Germinal center (tissue), 1 donor: ENCODE results near the gene SAXO1.

Experiments
- DNase-seq: peaks from one replicate; pipeline ENCODE4 v3.0.0; 2012; ENCODE audit warnings: mixed read lengths, low spot score

The SAXO1 gene

DNA sequence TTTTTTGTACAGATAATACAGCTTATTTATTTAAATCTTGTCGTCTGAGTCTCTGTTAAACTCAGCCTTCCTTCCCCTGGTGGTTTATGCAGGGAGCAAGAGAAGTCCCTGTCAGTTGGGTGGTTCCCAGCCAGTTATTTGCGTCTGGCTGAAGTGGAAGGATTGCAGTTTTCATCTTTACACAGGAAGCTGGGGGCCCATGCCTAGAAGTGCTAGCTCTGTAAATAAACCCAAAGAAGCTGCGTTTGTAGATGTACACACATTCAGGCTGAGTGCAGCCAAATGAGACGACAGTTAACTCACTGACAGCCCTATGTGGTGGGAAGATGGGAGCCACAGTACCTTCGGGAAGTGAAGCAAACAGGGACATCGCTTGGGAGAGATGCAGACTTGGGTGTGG is 122.1 kb downstream of the SAXO1 start:
- DNase-seq, result no peak

DNA sequence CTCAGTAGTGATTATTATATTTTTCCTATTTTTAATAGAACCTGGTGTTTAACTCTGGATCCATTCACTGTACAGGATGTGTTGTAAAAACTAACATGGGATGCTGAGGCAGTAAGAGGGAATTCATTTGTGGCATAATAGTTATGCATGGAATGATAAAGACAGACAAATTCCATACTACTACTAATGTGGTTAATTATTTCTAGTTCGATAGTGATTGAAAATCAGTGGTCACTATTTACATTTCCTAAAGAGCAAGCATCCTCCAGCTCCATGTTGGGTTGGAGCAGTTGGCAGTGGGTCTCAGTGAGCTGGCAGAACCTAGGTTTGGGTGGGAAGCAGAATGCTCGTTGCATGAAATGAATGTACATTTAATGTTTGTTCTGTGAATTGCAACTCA is 122.6 kb downstream of the SAXO1 start:
- no peak for DNase-seq

DNA sequence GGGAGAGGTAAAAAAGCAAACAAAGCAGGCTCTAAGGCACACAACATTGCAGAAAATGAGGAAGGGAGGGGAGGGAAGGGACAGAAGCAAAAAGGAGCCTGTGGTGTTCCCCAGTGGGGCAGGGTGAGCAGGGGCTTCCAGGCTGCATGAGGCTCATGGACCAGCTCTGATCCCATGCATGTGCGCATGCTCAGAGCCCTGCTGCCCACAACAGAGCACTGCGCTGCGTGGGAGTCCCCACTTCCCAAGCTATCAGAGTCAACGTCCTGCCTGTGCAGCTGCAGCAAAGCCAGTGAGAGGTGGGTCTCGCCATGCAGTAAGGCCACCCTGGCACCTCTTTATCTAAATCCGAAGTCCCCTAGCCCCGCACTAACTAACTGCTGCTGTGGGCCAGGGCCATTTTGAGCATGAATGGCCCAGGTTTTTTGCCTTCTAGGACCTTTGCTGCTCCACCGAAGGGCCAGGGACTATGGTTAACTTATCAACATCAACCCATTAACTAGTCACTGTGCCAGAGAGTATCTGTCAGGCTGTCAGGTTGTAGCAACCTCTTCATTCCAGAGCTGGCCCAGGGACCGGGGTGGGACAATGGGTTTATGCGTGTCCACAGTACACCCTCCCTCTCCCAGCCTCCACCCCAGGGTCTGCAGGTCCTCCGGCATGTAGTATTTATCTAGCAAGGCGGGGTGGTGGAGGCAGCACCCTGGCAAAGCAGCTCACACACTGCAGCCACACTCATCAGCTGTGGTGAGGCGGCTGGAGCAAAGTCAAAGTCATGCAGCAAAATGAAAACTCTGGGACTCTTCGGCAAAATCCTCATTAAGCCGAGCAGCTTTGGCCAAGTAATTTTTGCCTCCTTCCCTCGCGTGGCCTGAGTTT is 123.6 kb downstream of the SAXO1 start:
- DNase-seq, result no peak

DNA sequence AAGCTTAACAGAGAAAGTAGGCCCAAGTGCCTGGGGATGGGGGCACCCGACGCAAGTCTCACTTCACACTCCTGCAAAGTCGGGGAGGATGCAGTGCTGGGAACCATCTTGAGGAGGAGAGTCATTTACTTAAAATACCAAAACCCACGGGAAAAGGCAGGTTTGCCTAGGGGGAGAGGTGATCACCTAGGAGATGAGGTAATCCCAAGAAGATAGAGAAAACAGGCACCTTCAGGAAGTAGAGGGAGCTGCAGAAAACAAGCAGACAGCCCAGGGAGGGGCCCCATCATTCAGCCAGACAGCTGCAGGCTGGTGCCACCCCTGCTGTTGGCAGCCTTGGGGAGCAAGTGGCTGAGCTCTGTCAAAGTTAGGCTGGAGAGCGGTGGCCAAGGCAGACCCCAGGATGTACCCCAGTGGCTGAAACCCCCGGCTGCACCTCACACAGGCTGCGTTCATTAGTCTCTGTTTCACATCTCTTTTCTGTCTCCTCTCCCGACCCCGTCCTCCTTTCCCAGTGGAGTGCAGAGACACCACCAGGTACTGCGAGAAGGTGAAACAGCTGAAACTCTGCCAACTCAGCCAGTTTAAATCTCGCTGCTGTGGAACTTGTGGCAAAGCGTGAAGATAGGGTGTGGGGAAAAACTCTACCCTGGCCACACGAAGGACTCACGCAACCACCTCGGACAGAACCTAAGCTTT is 124.9 kb downstream of the SAXO1 start:
- DNase-seq, result no peak

DNA sequence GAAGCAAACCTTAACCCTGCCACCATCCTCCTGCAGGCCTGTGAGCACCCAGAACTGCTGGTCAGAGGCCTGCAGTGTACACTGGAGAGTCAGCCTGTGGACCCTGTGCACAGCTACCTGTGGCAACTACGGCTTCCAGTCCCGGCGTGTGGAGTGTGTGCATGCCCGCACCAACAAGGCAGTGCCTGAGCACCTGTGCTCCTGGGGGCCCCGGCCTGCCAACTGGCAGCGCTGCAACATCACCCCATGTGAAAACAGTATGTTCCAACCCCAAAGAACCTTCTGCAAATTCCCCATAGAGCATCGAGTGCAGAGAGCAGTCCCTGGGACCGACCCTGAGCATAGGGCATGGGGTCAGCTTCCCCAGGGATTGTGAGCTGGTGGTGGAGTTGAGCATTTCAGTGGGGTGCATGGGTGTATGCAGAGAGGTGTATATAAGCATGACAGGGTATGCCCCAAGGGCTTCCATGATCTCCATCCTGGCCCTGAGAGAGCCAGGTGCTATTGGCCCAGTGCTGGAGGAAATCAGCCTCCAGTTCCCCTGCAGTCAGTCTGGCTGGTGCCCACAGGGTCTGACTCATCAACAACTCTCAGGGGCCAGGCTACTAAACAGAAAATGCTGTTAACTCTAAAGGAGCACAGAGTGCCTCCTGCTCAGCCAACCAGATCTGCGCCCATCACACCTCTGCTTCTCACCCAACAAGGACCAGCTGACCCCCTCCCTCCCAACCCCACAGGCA is 126.2 kb downstream of the SAXO1 start:
- no peak for DNase-seq

DNA sequence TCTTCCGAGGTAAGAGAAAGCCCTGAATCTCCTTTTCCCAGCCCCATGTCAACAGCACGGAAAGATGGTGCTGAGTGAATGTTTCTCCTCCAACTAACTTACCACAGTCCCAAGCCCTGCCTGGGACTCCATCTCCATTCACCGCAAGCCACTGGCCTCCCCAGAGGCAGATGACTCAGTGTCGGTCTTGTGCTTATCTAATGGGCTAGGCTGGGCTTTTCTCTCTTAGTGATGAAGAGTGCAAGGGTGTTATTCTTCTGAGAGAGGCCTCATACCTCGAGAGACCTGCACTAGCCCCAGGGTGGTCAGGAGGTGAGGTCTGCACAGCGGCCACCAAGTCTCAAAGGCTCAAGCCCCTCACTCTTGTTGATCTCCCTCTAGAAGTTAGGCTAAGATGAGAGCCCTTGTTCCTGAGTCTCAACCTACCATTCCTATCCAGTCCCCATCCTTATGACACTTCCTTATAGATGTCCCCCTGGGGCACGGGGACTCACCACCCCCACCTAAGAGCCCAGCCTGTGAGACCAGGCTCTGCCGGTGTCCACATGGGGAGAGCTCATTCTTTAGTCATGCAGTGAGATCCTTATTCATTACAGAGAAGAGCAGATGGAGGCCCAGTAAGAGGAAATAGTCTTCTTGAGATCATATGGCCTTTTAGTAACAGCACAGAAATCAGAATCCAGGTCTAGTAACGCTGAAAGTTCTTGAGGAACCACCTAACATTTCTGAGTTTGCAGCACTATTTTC is 127.0 kb downstream of the SAXO1 start:
- no peak for DNase-seq

DNA sequence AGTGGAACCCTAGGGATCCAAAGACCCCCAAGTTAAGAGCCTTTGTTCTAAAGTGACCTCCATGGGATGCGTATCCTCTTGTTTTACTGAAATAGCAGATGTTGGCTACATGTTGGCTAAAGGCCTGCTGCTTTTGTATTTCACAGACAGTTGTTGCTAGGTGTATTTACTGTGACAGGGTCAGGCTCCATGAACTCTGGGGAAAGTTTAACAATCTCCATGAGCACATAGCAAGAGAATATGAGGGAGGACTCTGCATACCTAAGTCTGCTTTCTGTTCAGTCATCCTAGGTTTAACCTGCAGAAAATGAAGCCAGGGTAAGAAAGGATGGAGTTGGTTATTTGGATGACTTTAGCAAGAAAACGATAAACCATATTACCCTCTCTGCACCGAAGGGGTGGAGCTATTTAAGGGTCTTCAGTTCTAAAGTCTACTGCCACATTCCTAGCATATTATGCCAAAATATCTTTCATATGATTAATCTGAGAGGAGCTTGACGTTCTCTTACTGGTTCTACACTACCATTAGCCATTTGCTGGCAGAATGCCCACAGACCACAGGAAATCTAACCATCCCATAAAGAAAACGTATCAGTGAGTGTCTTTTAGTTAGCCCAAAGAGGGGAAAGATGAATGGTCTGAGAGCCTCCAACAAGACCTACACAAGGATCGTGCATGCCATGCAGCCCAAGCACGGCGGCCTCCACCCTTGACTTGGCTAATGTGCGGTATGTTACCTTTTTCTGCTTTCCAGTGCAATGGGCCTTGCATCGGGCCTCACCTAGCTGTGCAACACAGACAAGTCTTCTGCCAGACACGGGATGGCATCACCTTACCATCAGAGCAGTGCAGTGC is 127.8 kb downstream of the SAXO1 start:
- no peak for DNase-seq

DNA sequence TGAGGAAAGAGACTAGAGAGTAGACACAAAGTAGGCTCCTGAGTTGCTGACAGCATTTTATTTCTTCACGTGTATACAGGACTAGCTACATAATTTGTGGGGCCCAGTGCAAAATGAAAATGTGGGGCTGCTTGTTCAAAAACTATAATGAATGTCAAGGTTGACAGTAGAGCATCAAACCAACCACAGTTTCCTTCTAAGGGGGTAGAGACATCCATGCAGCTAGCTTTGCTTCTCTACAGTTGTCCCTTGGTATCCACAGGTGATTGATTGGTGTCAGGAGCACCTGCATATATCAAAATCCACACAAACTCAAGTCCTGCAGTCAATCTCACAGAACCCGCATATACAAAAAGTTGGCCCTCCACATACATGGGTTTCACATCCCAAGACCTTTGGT is 129.6 kb downstream of the SAXO1 start:
- no peak for DNase-seq

DNA sequence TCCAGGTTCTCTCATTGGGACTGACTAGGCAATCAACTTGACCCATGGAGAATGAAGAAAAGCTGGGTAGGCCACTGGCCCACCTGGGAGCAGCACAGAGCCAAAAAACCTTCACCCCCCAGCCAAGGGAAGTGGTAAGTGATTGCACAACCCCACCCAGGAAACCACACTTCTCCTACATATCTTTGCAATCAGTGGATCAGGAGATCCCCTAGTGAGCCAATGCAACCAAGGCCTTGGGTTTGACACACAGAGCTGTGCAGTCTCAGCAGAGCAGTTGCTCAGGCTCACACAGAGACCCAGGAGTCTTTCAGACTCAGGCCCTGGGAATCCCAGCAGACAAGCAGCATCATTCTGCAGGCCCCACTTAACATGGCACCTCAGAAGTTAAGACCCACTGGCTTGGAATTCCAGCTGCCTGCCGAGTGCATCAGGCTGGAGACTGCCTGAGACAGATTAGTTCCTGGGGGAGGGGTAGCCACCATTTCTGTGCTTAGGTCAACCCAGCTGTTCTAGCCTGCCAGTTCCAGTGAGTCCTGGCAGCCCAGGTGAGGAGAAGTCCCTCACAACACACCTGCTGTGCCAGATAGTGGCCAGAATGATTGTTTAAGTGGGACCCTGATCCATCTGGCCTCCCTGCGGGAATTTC is 136.4 kb downstream of the SAXO1 start:
- no peak for DNase-seq

DNA sequence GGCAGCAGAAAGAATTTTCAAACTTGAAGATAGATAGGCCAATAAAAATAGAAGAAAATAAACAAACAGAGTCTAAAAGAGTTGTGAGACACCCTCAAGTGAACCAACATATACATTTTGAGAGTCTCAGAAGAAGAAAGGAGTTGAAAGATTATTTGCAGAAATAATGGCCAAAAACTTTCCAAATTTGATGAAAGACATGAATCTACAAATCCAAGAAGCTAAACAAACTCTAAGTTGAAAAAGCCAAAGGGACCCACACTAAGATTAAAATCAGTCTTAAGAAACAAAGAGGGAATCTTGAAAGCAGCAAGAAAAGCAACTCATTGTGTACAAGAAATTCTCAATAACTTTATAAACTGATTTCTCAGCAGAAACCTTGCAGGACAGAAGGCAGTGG is 137.0 kb downstream of the SAXO1 start:
- DNase-seq, result no peak

DNA sequence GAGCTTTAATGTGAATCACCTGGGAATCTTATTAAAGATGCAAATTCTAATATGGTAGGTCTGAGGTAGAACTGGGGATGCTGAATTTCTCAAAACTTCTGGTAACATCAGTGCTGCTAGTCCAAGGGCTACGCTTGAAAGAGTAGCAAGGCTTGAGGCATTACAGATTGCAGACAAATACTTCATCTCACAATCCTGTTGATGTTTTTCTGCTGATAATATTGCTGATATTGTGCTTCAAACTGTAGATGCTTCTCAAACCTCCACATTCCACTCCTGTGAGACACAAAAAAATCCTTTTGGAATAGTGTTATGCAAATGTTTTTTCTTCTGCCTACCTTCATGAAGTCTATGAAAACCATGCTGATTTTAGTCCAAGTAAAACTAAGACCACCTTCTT is 139.5 kb downstream of the SAXO1 start:
- no peak for DNase-seq

DNA sequence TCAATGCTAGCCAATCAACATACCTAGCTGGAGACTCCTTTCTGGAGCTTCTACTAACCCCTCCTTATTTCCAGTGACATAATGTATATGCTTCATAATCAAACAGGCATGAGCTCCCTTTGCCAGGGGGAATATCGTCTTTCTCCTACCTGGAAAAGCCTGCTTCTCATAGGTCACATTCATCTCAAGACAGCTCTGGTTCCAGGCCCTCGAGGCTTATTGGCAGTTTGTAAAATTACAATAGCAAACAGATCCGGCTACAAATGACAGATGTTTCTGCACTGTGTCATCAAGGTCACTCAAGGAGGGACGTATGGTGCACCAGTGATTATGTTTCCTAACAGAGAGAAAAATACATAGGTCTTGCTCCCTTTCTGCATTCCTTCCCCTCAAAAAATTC is 140.0 kb downstream of the SAXO1 start:
- DNase-seq, result no peak

DNA sequence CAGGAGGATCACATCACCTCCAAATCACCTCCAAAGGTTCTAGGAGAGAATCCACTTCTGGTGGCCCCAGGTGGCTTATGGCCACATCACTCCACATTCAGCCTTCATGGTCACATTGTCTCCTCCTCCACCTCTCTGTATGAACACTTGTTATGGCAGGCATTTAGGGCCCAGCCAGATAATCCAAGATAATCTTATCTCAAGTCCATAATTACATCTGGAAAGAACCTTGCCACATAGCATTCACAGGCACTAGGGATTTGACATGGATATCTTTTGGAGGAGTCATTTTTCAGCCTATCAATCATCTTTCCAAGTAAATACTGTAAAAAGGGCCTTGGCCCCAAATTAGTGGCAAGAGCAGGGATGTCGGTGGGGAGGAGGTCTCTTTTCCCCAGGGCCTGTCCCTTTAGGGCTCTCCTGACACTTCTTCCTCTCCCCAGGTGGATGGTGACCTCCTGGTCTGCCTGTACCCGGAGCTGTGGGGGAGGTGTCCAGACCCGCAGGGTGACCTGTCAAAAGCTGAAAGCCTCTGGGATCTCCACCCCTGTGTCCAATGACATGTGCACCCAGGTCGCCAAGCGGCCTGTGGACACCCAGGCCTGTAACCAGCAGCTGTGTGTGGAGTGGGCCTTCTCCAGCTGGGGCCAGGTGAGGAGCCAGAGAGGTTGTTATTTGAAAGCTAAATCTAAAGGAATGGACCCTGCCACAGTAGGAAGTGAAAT is 140.9 kb downstream of the SAXO1 start:
- no peak for DNase-seq

DNA sequence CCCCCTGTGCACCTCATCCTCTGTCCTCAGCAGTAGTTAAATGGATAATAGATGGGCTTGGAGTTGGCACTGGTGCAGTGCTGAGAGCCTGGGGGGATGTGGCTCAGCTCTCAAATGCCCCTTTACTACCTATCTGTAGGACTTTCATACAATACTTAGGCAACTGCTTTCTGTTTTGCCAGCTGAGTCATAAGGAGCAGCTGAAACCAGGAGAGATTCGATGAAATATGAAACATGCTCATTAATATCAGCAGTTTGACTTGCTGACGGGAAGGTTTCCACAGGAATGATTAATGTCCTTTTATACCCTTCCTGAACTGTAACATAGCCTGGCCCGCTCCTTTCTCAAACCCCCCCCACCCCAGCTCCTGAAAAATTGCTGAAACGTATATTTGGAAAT is 142.6 kb downstream of the SAXO1 start:
- DNase-seq, result no peak

DNA sequence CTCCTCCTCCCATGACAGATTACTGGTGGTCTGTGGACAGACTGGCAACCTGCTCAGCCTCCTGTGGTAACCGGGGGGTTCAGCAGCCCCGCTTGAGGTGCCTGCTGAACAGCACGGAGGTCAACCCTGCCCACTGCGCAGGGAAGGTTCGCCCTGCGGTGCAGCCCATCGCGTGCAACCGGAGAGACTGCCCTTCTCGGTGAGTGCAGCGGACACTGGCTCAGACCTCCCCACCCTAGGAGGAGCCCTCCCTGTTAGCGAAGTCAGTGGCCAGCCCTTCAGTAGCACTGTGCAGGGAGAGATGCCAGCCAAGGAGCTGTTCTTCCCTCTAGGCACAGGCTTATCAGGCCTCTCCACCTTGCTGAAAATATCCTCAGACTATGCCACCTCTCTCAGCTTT is 143.5 kb downstream of the SAXO1 start:
- no peak for DNase-seq

DNA sequence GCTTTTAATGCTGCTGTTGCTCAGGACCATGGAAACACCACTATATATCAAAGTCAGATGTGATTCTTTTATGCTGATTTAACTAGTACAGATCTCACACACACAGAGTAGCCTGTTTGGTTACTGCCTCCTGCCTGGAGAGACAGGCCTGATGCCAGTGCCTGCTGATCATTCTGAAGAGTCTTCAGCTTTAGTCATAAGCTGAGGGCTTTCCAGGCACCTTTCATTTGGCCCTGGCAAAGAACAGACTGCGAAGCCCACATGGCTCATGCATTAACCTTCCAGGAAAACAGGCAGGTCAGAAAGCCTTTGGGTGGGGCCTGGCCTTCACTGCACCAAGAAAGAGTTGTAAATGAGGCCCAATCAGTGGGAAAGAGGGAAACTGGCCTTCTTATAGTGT is 144.7 kb downstream of the SAXO1 start:
- no peak for DNase-seq

DNA sequence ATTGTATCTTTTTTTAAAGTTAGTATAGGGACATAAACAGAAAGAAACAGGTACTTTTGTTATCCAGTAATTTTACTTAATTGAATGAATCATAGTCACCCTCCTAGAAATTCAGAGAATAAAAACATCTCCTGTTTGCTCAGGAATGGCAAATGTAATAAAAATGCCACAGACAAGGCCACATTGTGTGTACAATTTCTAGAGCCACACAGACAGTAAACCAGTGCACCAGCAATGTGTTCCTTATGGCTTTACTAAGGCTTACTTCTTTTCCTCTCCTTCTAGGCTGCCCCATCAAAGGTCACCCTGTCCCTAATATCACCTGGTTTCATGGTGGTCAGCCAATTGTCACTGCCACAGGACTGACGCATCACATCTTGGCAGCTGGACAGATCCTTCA is 145.5 kb downstream of the SAXO1 start:
- DNase-seq, result no peak

DNA sequence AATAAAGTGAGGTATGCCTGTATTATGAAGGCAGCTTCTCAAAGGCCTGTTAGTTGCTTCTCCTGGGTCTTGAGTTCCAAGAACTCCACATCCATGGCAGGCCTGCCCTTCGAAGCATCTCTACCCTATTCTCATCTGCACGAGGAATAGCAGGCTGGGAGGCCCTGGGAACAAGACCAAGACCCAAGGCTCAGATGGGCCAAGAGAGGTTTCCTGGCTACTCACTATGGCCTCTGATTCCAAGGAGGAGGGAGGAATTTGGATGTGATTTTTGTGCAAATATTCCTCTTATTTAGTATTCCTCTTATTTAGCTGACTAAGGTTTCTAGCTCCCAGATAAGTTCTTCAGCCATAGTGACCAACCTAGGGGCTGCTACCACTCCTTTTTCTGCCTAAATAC is 151.3 kb downstream of the SAXO1 start:
- DNase-seq, result no peak

DNA sequence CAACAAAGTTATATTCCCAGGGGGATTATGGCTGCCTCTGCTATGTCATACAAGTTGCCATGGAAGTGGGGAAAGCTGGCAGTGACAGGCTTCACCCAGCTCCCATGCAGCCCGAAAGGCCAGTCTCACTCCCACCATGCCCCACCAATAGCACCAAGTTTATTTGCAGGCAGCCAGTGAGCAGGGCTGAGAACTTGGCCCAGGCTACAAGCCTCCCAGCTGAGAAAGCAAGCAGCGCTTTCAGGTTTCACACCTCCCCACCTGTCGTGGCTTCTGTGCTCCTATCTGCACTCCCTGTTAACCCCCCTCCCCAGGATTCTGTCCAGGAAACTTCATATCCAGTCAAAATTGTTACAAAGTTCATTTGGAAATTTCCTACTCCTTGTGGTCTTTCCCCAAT is 155.0 kb downstream of the SAXO1 start:
- no peak for DNase-seq
